ENCODE measurements around the gene NSUN7. TPM values are rescaled to one million over a fixed set of nuclear protein-coding genes. Genes with fewer than 3 reads are reported as not detected.

NSUN7 gene
- 10 to 100 TPM; 14.3 to 35.3 TPM for total RNA-seq

GRCh38 chr4:40749717-40750460 lies at the start of gene NSUN7:
Gene NSUN7 (plus strand): TSS chr4:40749955. CDS start chr4:40750694, 739 bp downstream.
- intact Hi-C loops (cut with DNase I), result no loop called here
- Histone ChIP-seq H3K27ac (peak within 1 kb of the TSS; percentile 28 to 89 (median 86)), H3K4me1 (peaks cover 13% of the 10 kb centered on the region), H3K4me3 (peak within 1 kb of the TSS; percentile 67 to 82), H3K9me3 (no peaks in the 10 kb centered on the region), H3K27me3 (no peaks in the 10 kb centered on the region), H3K36me3 (replicated peaks in 1 of 2; ENCODE audit: insufficient read depth in 1 of 2, low read depth in 2 of 2) (no peaks in the 10 kb centered on the region)
- 1 to 2% methylated on average over 12 to 67 of the region's 75 CpGs for WGBS, 2 donors
- ATAC-seq (peak; percentile 95), DNase-seq (peak; percentile 88 to 94 (median 92))
- TF ChIP-seq CTCF (IDR thresholded peaks at IDR 0.05) (peak in 1 of 7 experiments; percentile 11), POLR2A (IDR thresholded peaks at IDR 0.05) (peak; percentile 47 to 78 (median 78))

GRCh38 chr4:40702137-40702799 lies 47.5 kb upstream of the NSUN7 start:
- TF ChIP-seq POLR2A (IDR thresholded peaks at IDR 0.05) (no peak), CTCF (IDR thresholded peaks at IDR 0.05) (no peak)
- Histone ChIP-seq H3K4me1 (peaks cover 13% of the 10 kb centered on the region), H3K9me3 (no peaks in the 10 kb centered on the region), H3K27ac (peak overlapping the region in 3 of 4 donors; percentile 2 to 33 (median 29)), H3K4me3 (no peak overlapping the region), H3K36me3 (replicated peaks in 1 of 2; ENCODE audit: insufficient read depth in 1 of 2, low read depth in 2 of 2) (no peaks in the 10 kb centered on the region), H3K27me3 (no peaks in the 10 kb centered on the region)
- DNase-seq (no peak), ATAC-seq (no peak)
- intact Hi-C loops (cut with DNase I), result no loop called here
- WGBS, 2 donors, result 24% methylated on average over 5 of the region's 5 CpGs

- H3K4me1 ChIP-seq, result peaks cover 13% of the 10 kb centered on the region
- no peaks in the 10 kb centered on the region for H3K36me3 ChIP-seq (replicated peaks in 1 of 2; ENCODE audit: insufficient read depth in 1 of 2, low read depth in 2 of 2)
- no peak for DNase-seq
- no peak for ATAC-seq
- no peak overlapping the region for H3K4me3 ChIP-seq
- H3K27me3 ChIP-seq, result no peaks in the 10 kb centered on the region
- peak overlapping the region in 3 of 4 donors; percentile 2 to 33 (median 29) for H3K27ac ChIP-seq
- H3K9me3 ChIP-seq, result no peaks in the 10 kb centered on the region
- intact Hi-C loops (cut with DNase I), result no loop called here
- 5 to 7% methylated on average over 2 of the region's 2 CpGs for WGBS, 2 donors
- TF ChIP-seq POLR2A (IDR thresholded peaks at IDR 0.05) (no peak), CTCF (IDR thresholded peaks at IDR 0.05) (no peak)
Measured at GRCh38 chr4:40702800-40703151, 47.0 kb upstream of the NSUN7 start.

GRCh38 chr4:40704073-40704472 lies 45.7 kb upstream of the NSUN7 start:
- DNase-seq, result no peak
- TF ChIP-seq POLR2A (IDR thresholded peaks at IDR 0.05) (no peak), CTCF (IDR thresholded peaks at IDR 0.05) (no peak)
- Histone ChIP-seq H3K36me3 (replicated peaks in 1 of 2; ENCODE audit: insufficient read depth in 1 of 2, low read depth in 2 of 2) (no peaks in the 10 kb centered on the region), H3K4me3 (no peak overlapping the region), H3K9me3 (no peaks in the 10 kb centered on the region), H3K27ac (no peak overlapping the region), H3K27me3 (no peaks in the 10 kb centered on the region), H3K4me1 (peaks cover 13% of the 10 kb centered on the region)
- intact Hi-C loops (cut with DNase I), result no loop called here
- no peak for ATAC-seq
- WGBS, 2 donors, result 75 to 80% methylated on average over 5 of the region's 5 CpGs

Measured in body of pancreas (tissue), 4 donors.